Measurements from ENCODE around the gene RAP2B. TPM values are rescaled to one million over a fixed set of nuclear protein-coding genes. Genes with fewer than 3 reads are reported as not detected.
A peak's percentile ranks its signal among the peaks of the same experiment; 100 is the strongest.
"Not testable (repeated sequence)": the region's sequence is repeated elsewhere in the genome, so short reads cannot be mapped to it uniquely, and the experiment has no call there.

RAP2B gene
- total RNA-seq, 1 experiment from 2014 or later: 65.7 TPM

DNA sequence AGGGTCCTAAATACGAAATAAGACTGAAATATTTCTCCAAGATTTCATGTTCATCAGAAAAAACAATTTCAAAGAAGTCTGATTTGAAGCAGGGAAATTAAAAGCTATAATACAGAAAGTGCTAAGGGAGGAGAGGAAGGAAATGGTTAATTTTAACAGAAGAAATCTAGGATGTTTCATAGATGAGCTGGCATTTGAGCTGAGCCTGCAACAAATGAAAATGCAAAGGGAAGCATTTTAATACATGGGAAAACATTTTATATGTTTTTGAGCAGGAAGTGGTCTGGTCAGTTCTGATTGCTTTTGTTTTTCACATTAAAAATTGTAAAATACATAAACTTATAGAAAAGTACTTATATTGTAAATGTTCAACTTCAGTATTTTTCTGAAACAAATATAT, 17.2 kb upstream of the RAP2B start:
- Mint-ChIP-seq H3K36me3 (ENCODE audit: insufficient read depth, unreplicated experiment) (peaks cover 14% of the 10 kb centered on the region), H3K27me3 (ENCODE audit: unreplicated experiment) (no peaks in the 10 kb centered on the region), H3K4me1 (ENCODE audit: low read depth, unreplicated experiment) (peaks cover 58% of the 10 kb centered on the region), H3K4me3 (ENCODE audit: low read depth, unreplicated experiment) (no peak overlapping the region), H3K9me3 (ENCODE audit: low read depth, unreplicated experiment) (no peaks in the 10 kb centered on the region), H3K27ac (ENCODE audit: unreplicated experiment) (peak overlapping the region; percentile 8)
- CTCF ChIA-PET: interaction anchor here (0.7 to 1.5 kb wide), 3 partner anchors 15 to 102 kb away, joined by 4 to 5 read pairs (median 4); no protein-coding TSS in a partner anchor
- intact Hi-C loops (cut with micrococcal nuclease; ENCODE audit: unreplicated experiment): no loop called here
- no peak for TF ChIP-seq CTCF (IDR thresholded peaks at IDR 0.05; ENCODE audit: unreplicated experiment)
- DNase-seq: no peak
- no TSS peak for BruUV-seq (replicated peaks)

- BruUV-seq (replicated peaks): no TSS peak
- CTCF ChIA-PET: interaction anchor here (0.7 to 1.5 kb wide), 2 partner anchors 14 to 16 kb away, joined by 4 to 5 read pairs; no protein-coding TSS in a partner anchor
- peak overlapping the region; percentile 8 for H3K27ac Mint-ChIP-seq (ENCODE audit: unreplicated experiment)
Measured at GRCh38 chr3:153145454-153145853, 16.6 kb upstream of the RAP2B start.

GRCh38 chr3:153146191-153147053, 15.6 kb upstream of the RAP2B start:
- Mint-ChIP-seq H3K9me3 (ENCODE audit: low read depth, unreplicated experiment) (no peaks in the 10 kb centered on the region), H3K27ac (ENCODE audit: unreplicated experiment) (no peak overlapping the region), H3K36me3 (ENCODE audit: insufficient read depth, unreplicated experiment) (peaks cover 5% of the 10 kb centered on the region), H3K4me3 (ENCODE audit: low read depth, unreplicated experiment) (no peak overlapping the region), H3K4me1 (ENCODE audit: low read depth, unreplicated experiment) (peaks cover 44% of the 10 kb centered on the region), H3K27me3 (ENCODE audit: unreplicated experiment) (no peaks in the 10 kb centered on the region)
- TF ChIP-seq CTCF (IDR thresholded peaks at IDR 0.05; ENCODE audit: unreplicated experiment): no peak
- no TSS peak for BruUV-seq (replicated peaks)
- intact Hi-C loops (cut with micrococcal nuclease; ENCODE audit: unreplicated experiment): no loop called here
- no peak for DNase-seq
- CTCF ChIA-PET: no interaction called here

More at GRCh38 chr3:153145454-153145853, 16.6 kb upstream of the RAP2B start:
- peaks cover 54% of the 10 kb centered on the region for H3K4me1 Mint-ChIP-seq (ENCODE audit: low read depth, unreplicated experiment)
- no peak for DNase-seq
- peaks cover 10% of the 10 kb centered on the region for H3K36me3 Mint-ChIP-seq (ENCODE audit: insufficient read depth, unreplicated experiment)
- TF ChIP-seq CTCF (IDR thresholded peaks at IDR 0.05; ENCODE audit: unreplicated experiment): no peak
- intact Hi-C loops (cut with micrococcal nuclease; ENCODE audit: unreplicated experiment): no loop called here
- no peaks in the 10 kb centered on the region for H3K27me3 Mint-ChIP-seq (ENCODE audit: unreplicated experiment)
- H3K9me3 Mint-ChIP-seq (ENCODE audit: low read depth, unreplicated experiment): no peaks in the 10 kb centered on the region
- H3K4me3 Mint-ChIP-seq (ENCODE audit: low read depth, unreplicated experiment): no peak overlapping the region

GRCh38 chr3:153150991-153151390, 11.0 kb upstream of the RAP2B start:
- BruUV-seq (replicated peaks): no TSS peak
- no peaks in the 10 kb centered on the region for H3K27me3 Mint-ChIP-seq (ENCODE audit: unreplicated experiment)
- TF ChIP-seq CTCF (IDR thresholded peaks at IDR 0.05; ENCODE audit: unreplicated experiment): no peak
- CTCF ChIA-PET: interaction anchor here (0.7 kb wide), 1 partner anchor 780 kb away, joined by 3 read pairs; no protein-coding TSS in a partner anchor
- H3K4me1 Mint-ChIP-seq (ENCODE audit: low read depth, unreplicated experiment): peaks cover 9% of the 10 kb centered on the region
- H3K27ac Mint-ChIP-seq (ENCODE audit: unreplicated experiment): no peak overlapping the region
- no peaks in the 10 kb centered on the region for H3K9me3 Mint-ChIP-seq (ENCODE audit: low read depth, unreplicated experiment)
- intact Hi-C loops (cut with micrococcal nuclease; ENCODE audit: unreplicated experiment): no loop called here
- DNase-seq: no peak
- no peak overlapping the region for H3K4me3 Mint-ChIP-seq (ENCODE audit: low read depth, unreplicated experiment)
- no peaks in the 10 kb centered on the region for H3K36me3 Mint-ChIP-seq (ENCODE audit: insufficient read depth, unreplicated experiment)

- CTCF ChIA-PET: interaction anchor here (1.0 kb wide), 1 partner anchor 12 kb away, joined by 3 read pairs; no protein-coding TSS in a partner anchor
- H3K4me3 Mint-ChIP-seq (ENCODE audit: low read depth, unreplicated experiment); DNase-seq; H3K9me3 Mint-ChIP-seq (ENCODE audit: low read depth, unreplicated experiment); BruUV-seq (replicated peaks); intact Hi-C loops (cut with micrococcal nuclease; ENCODE audit: unreplicated experiment); H3K27ac Mint-ChIP-seq (ENCODE audit: unreplicated experiment); H3K27me3 Mint-ChIP-seq (ENCODE audit: unreplicated experiment): not testable (repeated sequence)
- Mint-ChIP-seq H3K36me3 (ENCODE audit: insufficient read depth, unreplicated experiment) (peaks cover 25% of the 10 kb centered on the region), H3K4me1 (ENCODE audit: low read depth, unreplicated experiment) (peaks cover 35% of the 10 kb centered on the region)
Measured at GRCh38 chr3:153155786-153156185, 6.2 kb upstream of the RAP2B start.

All from Calu3 (cell line).